ENCODE results near the gene LZTFL1. TPM values are rescaled to one million over a fixed set of nuclear protein-coding genes. Genes with fewer than 3 reads are reported as not detected.

The LZTFL1 gene
- total RNA-seq, 2 donors from 2014 or later: 12.1 to 19.8 TPM

DNA sequence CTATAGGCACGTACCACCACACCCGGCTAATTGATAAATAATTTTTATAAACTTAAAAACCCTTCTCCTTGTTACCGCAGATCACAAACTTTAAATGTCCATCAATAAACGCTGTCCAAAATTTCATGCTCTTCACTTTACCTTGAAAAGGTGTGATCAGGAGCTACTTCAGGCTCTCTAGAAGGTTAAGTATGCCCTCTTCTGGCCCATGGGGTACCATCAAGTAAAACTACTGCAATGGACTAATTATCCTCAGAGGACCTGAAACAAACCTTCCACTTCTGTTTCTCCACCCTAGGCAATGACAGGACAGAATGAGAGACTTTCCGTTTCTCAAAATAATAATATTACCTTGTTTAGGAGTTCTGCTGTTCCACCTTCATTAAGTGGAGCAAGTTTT lies 9.2 kb downstream of the LZTFL1 start:
- 88 to 95% methylated on average over 5 of the region's 5 CpGs for WGBS, 2 experiments (ENCODE audit: insufficient coverage in 1 of 2, insufficient read length in 1 of 2)
- Mint-ChIP-seq H3K27me3 (ENCODE audit: insufficient read depth) (no peaks in the 10 kb centered on the region), H3K36me3 (ENCODE audit: low read depth) (peaks cover 33% of the 10 kb centered on the region), H3K9me3 (no peaks in the 10 kb centered on the region), H3K27ac (no peak overlapping the region), H3K4me1 (no peaks in the 10 kb centered on the region), H3K4me3 (no peak overlapping the region)
- Histone ChIP-seq H3K9me3 (ENCODE audit: control insufficient read depth, low read length) (no peaks in the 10 kb centered on the region), H3K27ac (ENCODE audit: low read depth, low read length) (no peak overlapping the region), H3K27me3 (ENCODE audit: control insufficient read depth, insufficient read depth, low read length, poor library complexity, severe bottlenecking) (no peaks in the 10 kb centered on the region), H3K36me3 (ENCODE audit: control insufficient read depth, insufficient read depth, low read length) (peaks cover 37% of the 10 kb centered on the region), H3K4me1 (ENCODE audit: control insufficient read depth, insufficient read depth, low read length) (no peaks in the 10 kb centered on the region), H3K9ac (ENCODE audit: extremely low read depth, low read length, poor library complexity, severe bottlenecking) (no peak overlapping the region), H3K4me3 (ENCODE audit: low read length) (no peak overlapping the region)
- TF ChIP-seq CTCF (conservative IDR thresholded peaks at IDR 0.05): peak; percentile 84
- peak; percentile 58 for DNase-seq

- Histone ChIP-seq H3K4me1 (ENCODE audit: control insufficient read depth, insufficient read depth, low read length) (no peaks in the 10 kb centered on the region), H3K9ac (ENCODE audit: extremely low read depth, low read length, poor library complexity, severe bottlenecking) (no peak overlapping the region), H3K36me3 (ENCODE audit: control insufficient read depth, insufficient read depth, low read length) (peaks cover 55% of the 10 kb centered on the region), H3K27ac (ENCODE audit: low read depth, low read length) (no peak overlapping the region), H3K27me3 (ENCODE audit: control insufficient read depth, insufficient read depth, low read length, poor library complexity, severe bottlenecking) (no peaks in the 10 kb centered on the region), H3K4me3 (ENCODE audit: low read length) (no peak overlapping the region), H3K9me3 (ENCODE audit: control insufficient read depth, low read length) (no peaks in the 10 kb centered on the region)
- Mint-ChIP-seq H3K27me3 (ENCODE audit: insufficient read depth) (no peaks in the 10 kb centered on the region), H3K4me1 (no peaks in the 10 kb centered on the region), H3K36me3 (ENCODE audit: low read depth) (peaks cover 25% of the 10 kb centered on the region), H3K4me3 (no peak overlapping the region), H3K27ac (no peak overlapping the region), H3K9me3 (no peaks in the 10 kb centered on the region)
- TF ChIP-seq CTCF (conservative IDR thresholded peaks at IDR 0.05): no peak
- WGBS, 2 experiments (ENCODE audit: insufficient coverage in 1 of 2, insufficient read length in 1 of 2): 95 to 100% methylated on average over 5 of the region's 5 CpGs
- DNase-seq: no peak
These were observed 11.8 kb downstream of the LZTFL1 start for GRCh38 chr3:45830121-45830520.

DNA sequence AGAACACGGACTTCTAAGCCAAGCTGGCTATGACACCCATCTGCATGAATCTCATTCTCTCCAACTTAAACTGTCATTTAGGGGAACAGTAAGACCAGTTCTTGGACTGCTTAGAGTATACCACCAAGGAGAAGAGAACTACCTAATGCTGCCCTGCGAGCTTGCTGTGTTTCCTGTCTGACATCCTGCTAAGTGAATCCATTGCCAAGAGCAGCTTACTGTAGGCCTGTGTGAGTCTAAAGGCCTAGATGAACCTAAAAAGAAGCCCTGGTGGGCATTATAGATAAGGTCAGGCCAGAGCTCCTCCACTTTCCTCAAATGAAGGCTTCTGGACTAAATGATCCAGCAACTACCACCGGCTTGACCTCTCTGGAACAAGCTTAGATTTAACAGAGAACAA lies 15.0 kb downstream of the LZTFL1 start:
- H3K36me3 ChIP-seq (ENCODE audit: control insufficient read depth, insufficient read depth, low read length): peaks cover 48% of the 10 kb centered on the region
- peaks cover 23% of the 10 kb centered on the region for H3K36me3 Mint-ChIP-seq (ENCODE audit: low read depth)
- H3K4me3 Mint-ChIP-seq: no peak overlapping the region
- no peaks in the 10 kb centered on the region for H3K4me1 Mint-ChIP-seq
- no peaks in the 10 kb centered on the region for H3K27me3 ChIP-seq (ENCODE audit: control insufficient read depth, insufficient read depth, low read length, poor library complexity, severe bottlenecking)
- no peak overlapping the region for H3K4me3 ChIP-seq (ENCODE audit: low read length)
- H3K9ac ChIP-seq (ENCODE audit: extremely low read depth, low read length, poor library complexity, severe bottlenecking): no peak overlapping the region
- no peaks in the 10 kb centered on the region for H3K4me1 ChIP-seq (ENCODE audit: control insufficient read depth, insufficient read depth, low read length)
- no peaks in the 10 kb centered on the region for H3K9me3 Mint-ChIP-seq
- no peaks in the 10 kb centered on the region for H3K9me3 ChIP-seq (ENCODE audit: control insufficient read depth, low read length)
- no peak for DNase-seq
- no peak for TF ChIP-seq CTCF (conservative IDR thresholded peaks at IDR 0.05)
- H3K27me3 Mint-ChIP-seq (ENCODE audit: insufficient read depth): no peaks in the 10 kb centered on the region
- WGBS, 2 experiments (ENCODE audit: insufficient coverage in 1 of 2, insufficient read length in 1 of 2): 90 to 95% methylated on average over 2 to 3 of the region's 3 CpGs
- H3K27ac ChIP-seq (ENCODE audit: low read depth, low read length): no peak overlapping the region
- no peak overlapping the region for H3K27ac Mint-ChIP-seq

Measured in endodermal cell (in vitro differentiated cells).